ENCODE measurements around the gene SLC6A11. TPM values are rescaled to one million over a fixed set of nuclear protein-coding genes. Genes with fewer than 3 reads are reported as not detected.

SLC6A11 gene
- total and polyA plus RNA-seq, 4 donors = 0.02 to 0.09 TPM; not detected in 2

DNA sequence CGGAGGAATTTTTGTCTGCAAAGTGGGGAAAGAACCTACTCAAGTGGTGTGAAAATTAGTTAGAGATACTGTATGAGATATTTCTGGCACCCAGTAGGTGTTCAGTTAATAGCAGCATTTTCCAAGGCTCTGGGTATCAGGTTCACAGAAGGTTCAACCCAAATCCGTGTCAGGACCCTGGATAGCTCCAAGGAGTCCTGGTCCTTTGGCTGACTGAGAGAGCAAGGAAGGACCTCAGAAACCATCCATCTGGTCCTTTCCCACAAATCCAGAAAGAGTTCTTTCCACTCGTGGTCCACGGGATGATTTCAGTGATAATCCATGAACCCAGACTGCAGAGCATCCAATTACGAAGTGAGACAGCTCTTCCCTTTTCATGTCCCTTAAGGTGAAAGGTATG is 51.4 kb downstream of the SLC6A11 start:
- Histone ChIP-seq H3K36me3 (ENCODE audit: control insufficient read depth in 4 of 4, insufficient read depth in 4 of 4, low read length in 4 of 4) (no peaks in the 10 kb centered on the region), H3K27ac (ENCODE audit: low read depth in 1 of 2, low read length in 1 of 2) (no peak overlapping the region), H3K4me1 (ENCODE audit: control insufficient read depth in 5 of 5, insufficient read depth in 5 of 5, low read length in 5 of 5) (no peaks in the 10 kb centered on the region), H3K4me3 (no peak overlapping the region), H3K27me3 (ENCODE audit: control insufficient read depth in 3 of 3, insufficient read depth in 3 of 3, low read length in 2 of 3) (no peaks in the 10 kb centered on the region), H3K9ac (ENCODE audit: insufficient read depth in 1 of 2, low read length in 2 of 2) (no peak overlapping the region), H3K9me3 (ENCODE audit: control insufficient read depth in 4 of 4, insufficient read depth in 3 of 4, low read length in 3 of 4) (peaks cover 0 to 12% (median 0%) of the 10 kb centered on the region in 4 donors)
- 43 to 49% methylated on average over 5 of the region's 5 CpGs for WGBS, 2 donors
- DNase-seq (peak in 2 of 3 donors; percentile 32 to 47), ATAC-seq (ENCODE audit: insufficient read depth, low FRiP score) (no peak)
- TF ChIP-seq, protein P1, sequence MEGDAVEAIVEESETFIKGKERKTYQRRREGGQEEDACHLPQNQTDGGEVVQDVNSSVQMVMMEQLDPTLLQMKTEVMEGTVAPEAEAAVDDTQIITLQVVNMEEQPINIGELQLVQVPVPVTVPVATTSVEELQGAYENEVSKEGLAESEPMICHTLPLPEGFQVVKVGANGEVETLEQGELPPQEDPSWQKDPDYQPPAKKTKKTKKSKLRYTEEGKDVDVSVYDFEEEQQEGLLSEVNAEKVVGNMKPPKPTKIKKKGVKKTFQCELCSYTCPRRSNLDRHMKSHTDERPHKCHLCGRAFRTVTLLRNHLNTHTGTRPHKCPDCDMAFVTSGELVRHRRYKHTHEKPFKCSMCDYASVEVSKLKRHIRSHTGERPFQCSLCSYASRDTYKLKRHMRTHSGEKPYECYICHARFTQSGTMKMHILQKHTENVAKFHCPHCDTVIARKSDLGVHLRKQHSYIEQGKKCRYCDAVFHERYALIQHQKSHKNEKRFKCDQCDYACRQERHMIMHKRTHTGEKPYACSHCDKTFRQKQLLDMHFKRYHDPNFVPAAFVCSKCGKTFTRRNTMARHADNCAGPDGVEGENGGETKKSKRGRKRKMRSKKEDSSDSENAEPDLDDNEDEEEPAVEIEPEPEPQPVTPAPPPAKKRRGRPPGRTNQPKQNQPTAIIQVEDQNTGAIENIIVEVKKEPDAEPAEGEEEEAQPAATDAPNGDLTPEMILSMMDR (IDR thresholded peaks at IDR 0.05; ENCODE audit: control extremely low read depth, extremely low read depth) = no peak

GRCh38 chr3:10869460-10869859 is 53.4 kb downstream of the SLC6A11 start:
- Histone ChIP-seq H3K9me3 (ENCODE audit: control insufficient read depth in 4 of 4, insufficient read depth in 3 of 4, low read length in 3 of 4) (peaks cover 0 to 9% (median 0%) of the 10 kb centered on the region in 4 donors), H3K4me1 (ENCODE audit: control insufficient read depth in 5 of 5, insufficient read depth in 5 of 5, low read length in 5 of 5) (no peaks in the 10 kb centered on the region), H3K27ac (ENCODE audit: low read depth in 1 of 2, low read length in 1 of 2) (no peak overlapping the region), H3K36me3 (ENCODE audit: control insufficient read depth in 4 of 4, insufficient read depth in 4 of 4, low read length in 4 of 4) (no peaks in the 10 kb centered on the region), H3K9ac (ENCODE audit: insufficient read depth in 1 of 2, low read length in 2 of 2) (no peak overlapping the region), H3K4me3 (no peak overlapping the region), H3K27me3 (ENCODE audit: control insufficient read depth in 3 of 3, insufficient read depth in 3 of 3, low read length in 2 of 3) (no peaks in the 10 kb centered on the region)
- DNase-seq (no peak), ATAC-seq (ENCODE audit: insufficient read depth, low FRiP score) (no peak)
- WGBS, 2 donors = 73 to 75% methylated on average over 7 of the region's 7 CpGs
- TF ChIP-seq, protein P1 (IDR thresholded peaks at IDR 0.05; ENCODE audit: control extremely low read depth, extremely low read depth) = no peak

- H3K36me3 ChIP-seq (ENCODE audit: control insufficient read depth in 4 of 4, insufficient read depth in 4 of 4, low read length in 4 of 4) = no peaks in the 10 kb centered on the region
- TF ChIP-seq, protein P1 (IDR thresholded peaks at IDR 0.05; ENCODE audit: control extremely low read depth, extremely low read depth) = no peak
- 92 to 100% methylated on average over 1 of the region's 1 CpG for WGBS, 2 donors
- H3K9me3 ChIP-seq (ENCODE audit: control insufficient read depth in 4 of 4, insufficient read depth in 3 of 4, low read length in 3 of 4) = peaks cover 0 to 8% (median 0%) of the 10 kb centered on the region in 4 donors
- no peaks in the 10 kb centered on the region for H3K4me1 ChIP-seq (ENCODE audit: control insufficient read depth in 5 of 5, insufficient read depth in 5 of 5, low read length in 5 of 5)
- ATAC-seq (ENCODE audit: insufficient read depth, low FRiP score) = no peak
- no peak overlapping the region for H3K9ac ChIP-seq (ENCODE audit: insufficient read depth in 1 of 2, low read length in 2 of 2)
- H3K27me3 ChIP-seq (ENCODE audit: control insufficient read depth in 3 of 3, insufficient read depth in 3 of 3, low read length in 2 of 3) = no peaks in the 10 kb centered on the region
- no peak overlapping the region for H3K27ac ChIP-seq (ENCODE audit: low read depth in 1 of 2, low read length in 1 of 2)
- no peak for DNase-seq
- H3K4me3 ChIP-seq = no peak overlapping the region
Measured at GRCh38 chr3:10870296-10870695, 54.3 kb downstream of the SLC6A11 start.

GRCh38 chr3:10873415-10873814 is 57.4 kb downstream of the SLC6A11 start:
- no peak for DNase-seq
- no peak for ATAC-seq (ENCODE audit: insufficient read depth, low FRiP score)
- no peak overlapping the region for H3K9ac ChIP-seq (ENCODE audit: insufficient read depth in 1 of 2, low read length in 2 of 2)
- WGBS, 2 donors = 82 to 85% methylated on average over 5 of the region's 5 CpGs
- H3K4me1 ChIP-seq (ENCODE audit: control insufficient read depth in 5 of 5, insufficient read depth in 5 of 5, low read length in 5 of 5) = no peaks in the 10 kb centered on the region
- H3K4me3 ChIP-seq = no peak overlapping the region
- no peak overlapping the region for H3K27ac ChIP-seq (ENCODE audit: low read depth in 1 of 2, low read length in 1 of 2)
- H3K27me3 ChIP-seq (ENCODE audit: control insufficient read depth in 3 of 3, insufficient read depth in 3 of 3, low read length in 2 of 3) = no peaks in the 10 kb centered on the region
- H3K9me3 ChIP-seq (ENCODE audit: control insufficient read depth in 4 of 4, insufficient read depth in 3 of 4, low read length in 3 of 4) = peaks cover 0 to 4% (median 0%) of the 10 kb centered on the region in 4 donors
- TF ChIP-seq, protein P1 (IDR thresholded peaks at IDR 0.05; ENCODE audit: control extremely low read depth, extremely low read depth) = no peak
- H3K36me3 ChIP-seq (ENCODE audit: control insufficient read depth in 4 of 4, insufficient read depth in 4 of 4, low read length in 4 of 4) = no peaks in the 10 kb centered on the region

Data from lung (tissue), 12 donors.